ENCODE data around the gene LAMA4.

The LAMA4 gene

GRCh38 chr6:112249489-112249888 is 4.9 kb downstream of the LAMA4 start:
- TF ChIP-seq SPI1 (IDR thresholded peaks at IDR 0.05; ENCODE audit: low read depth, low read length) (no peak), PAX5 (IDR thresholded peaks at IDR 0.05; ENCODE audit: insufficient read depth, low read length, severe bottlenecking) (no peak), POU2F2 (IDR thresholded peaks at IDR 0.05; ENCODE audit: low read depth, low read length) (no peak), POLR2AphosphoS5 (IDR thresholded peaks at IDR 0.05; ENCODE audit: low read depth, low read length) (no peak), TAF1 (IDR thresholded peaks at IDR 0.05; ENCODE audit: low read depth, low read length) (no peak), POLR2A (IDR thresholded peaks at IDR 0.05; ENCODE audit: low read depth, low read length) (no peak)
- no peak for DNase-seq (ENCODE audit: insufficient read length, low spot score)
- FAIRE-seq, result no peak

- TF ChIP-seq POLR2A (IDR thresholded peaks at IDR 0.05; ENCODE audit: low read depth, low read length) (no peak), POU2F2 (IDR thresholded peaks at IDR 0.05; ENCODE audit: low read depth, low read length) (no peak), TAF1 (IDR thresholded peaks at IDR 0.05; ENCODE audit: low read depth, low read length) (no peak), POLR2AphosphoS5 (IDR thresholded peaks at IDR 0.05; ENCODE audit: low read depth, low read length) (no peak), PAX5 (IDR thresholded peaks at IDR 0.05; ENCODE audit: insufficient read depth, low read length, severe bottlenecking) (no peak), SPI1 (IDR thresholded peaks at IDR 0.05; ENCODE audit: low read depth, low read length) (no peak)
- FAIRE-seq (no peak), DNase-seq (ENCODE audit: insufficient read length, low spot score) (no peak)
These were observed 7.1 kb downstream of the LAMA4 start for GRCh38 chr6:112247275-112247674.

- TF ChIP-seq TAF1 (IDR thresholded peaks at IDR 0.05; ENCODE audit: low read depth, low read length) (no peak), POLR2AphosphoS5 (IDR thresholded peaks at IDR 0.05; ENCODE audit: low read depth, low read length) (no peak), SPI1 (IDR thresholded peaks at IDR 0.05; ENCODE audit: low read depth, low read length) (no peak), POU2F2 (IDR thresholded peaks at IDR 0.05; ENCODE audit: low read depth, low read length) (no peak), POLR2A (IDR thresholded peaks at IDR 0.05; ENCODE audit: low read depth, low read length) (no peak), PAX5 (IDR thresholded peaks at IDR 0.05; ENCODE audit: insufficient read depth, low read length, severe bottlenecking) (no peak)
- DNase-seq (ENCODE audit: insufficient read length, low spot score), result no peak
- FAIRE-seq, result no peak
These were observed 8.7 kb downstream of the LAMA4 start for GRCh38 chr6:112245511-112246203.

GRCh38 chr6:112243861-112244827 is 10.2 kb downstream of the LAMA4 start:
- no peak for TF ChIP-seq POU2F2 (IDR thresholded peaks at IDR 0.05; ENCODE audit: low read depth, low read length)
- no peak for TF ChIP-seq TAF1 (IDR thresholded peaks at IDR 0.05; ENCODE audit: low read depth, low read length)
- no peak for TF ChIP-seq POLR2A (IDR thresholded peaks at IDR 0.05; ENCODE audit: low read depth, low read length)
- no peak for TF ChIP-seq POLR2AphosphoS5 (IDR thresholded peaks at IDR 0.05; ENCODE audit: low read depth, low read length)
- no peak for TF ChIP-seq PAX5 (IDR thresholded peaks at IDR 0.05; ENCODE audit: insufficient read depth, low read length, severe bottlenecking)
- TF ChIP-seq SPI1 (IDR thresholded peaks at IDR 0.05; ENCODE audit: low read depth, low read length), result no peak
- no peak for DNase-seq (ENCODE audit: insufficient read length, low spot score)
- no peak for FAIRE-seq

GRCh38 chr6:112241820-112242429 is 12.4 kb downstream of the LAMA4 start:
- no peak for TF ChIP-seq TAF1 (IDR thresholded peaks at IDR 0.05; ENCODE audit: low read depth, low read length)
- no peak for TF ChIP-seq POU2F2 (IDR thresholded peaks at IDR 0.05; ENCODE audit: low read depth, low read length)
- TF ChIP-seq PAX5 (IDR thresholded peaks at IDR 0.05; ENCODE audit: insufficient read depth, low read length, severe bottlenecking), result no peak
- TF ChIP-seq POLR2AphosphoS5 (IDR thresholded peaks at IDR 0.05; ENCODE audit: low read depth, low read length), result no peak
- FAIRE-seq, result no peak
- no peak for DNase-seq (ENCODE audit: insufficient read length, low spot score)

GRCh38 chr6:112237595-112237994 is 16.8 kb downstream of the LAMA4 start:
- FAIRE-seq (no peak), DNase-seq (ENCODE audit: insufficient read length, low spot score) (no peak)
- no peak for TF ChIP-seq SPI1 (IDR thresholded peaks at IDR 0.05; ENCODE audit: low read depth, low read length)
- no peak for TF ChIP-seq POU2F2 (IDR thresholded peaks at IDR 0.05; ENCODE audit: low read depth, low read length)
- no peak for TF ChIP-seq POLR2A (IDR thresholded peaks at IDR 0.05; ENCODE audit: low read depth, low read length)
- TF ChIP-seq TAF1 (IDR thresholded peaks at IDR 0.05; ENCODE audit: low read depth, low read length), result no peak
- no peak for TF ChIP-seq PAX5 (IDR thresholded peaks at IDR 0.05; ENCODE audit: insufficient read depth, low read length, severe bottlenecking)
- TF ChIP-seq POLR2AphosphoS5 (IDR thresholded peaks at IDR 0.05; ENCODE audit: low read depth, low read length), result no peak

- DNase-seq (ENCODE audit: insufficient read length, low spot score), result no peak
- FAIRE-seq, result no peak
- no peak for TF ChIP-seq PAX5 (IDR thresholded peaks at IDR 0.05; ENCODE audit: insufficient read depth, low read length, severe bottlenecking)
- no peak for TF ChIP-seq POLR2A (IDR thresholded peaks at IDR 0.05; ENCODE audit: low read depth, low read length)
- no peak for TF ChIP-seq TAF1 (IDR thresholded peaks at IDR 0.05; ENCODE audit: low read depth, low read length)
- TF ChIP-seq POU2F2 (IDR thresholded peaks at IDR 0.05; ENCODE audit: low read depth, low read length), result no peak
- TF ChIP-seq POLR2AphosphoS5 (IDR thresholded peaks at IDR 0.05; ENCODE audit: low read depth, low read length), result no peak
- no peak for TF ChIP-seq SPI1 (IDR thresholded peaks at IDR 0.05; ENCODE audit: low read depth, low read length)
These were observed 17.3 kb downstream of the LAMA4 start for GRCh38 chr6:112237066-112237465.

GRCh38 chr6:112235956-112236355 is 18.4 kb downstream of the LAMA4 start:
- FAIRE-seq, result no peak
- no peak for DNase-seq (ENCODE audit: insufficient read length, low spot score)
- TF ChIP-seq SPI1 (IDR thresholded peaks at IDR 0.05; ENCODE audit: low read depth, low read length), result no peak
- TF ChIP-seq POLR2A (IDR thresholded peaks at IDR 0.05; ENCODE audit: low read depth, low read length), result no peak
- no peak for TF ChIP-seq POU2F2 (IDR thresholded peaks at IDR 0.05; ENCODE audit: low read depth, low read length)
- TF ChIP-seq PAX5 (IDR thresholded peaks at IDR 0.05; ENCODE audit: insufficient read depth, low read length, severe bottlenecking), result no peak
- no peak for TF ChIP-seq POLR2AphosphoS5 (IDR thresholded peaks at IDR 0.05; ENCODE audit: low read depth, low read length)
- no peak for TF ChIP-seq TAF1 (IDR thresholded peaks at IDR 0.05; ENCODE audit: low read depth, low read length)

- DNase-seq (ENCODE audit: insufficient read length, low spot score), result no peak
- TF ChIP-seq PAX5 (IDR thresholded peaks at IDR 0.05; ENCODE audit: insufficient read depth, low read length, severe bottlenecking) (no peak), POU2F2 (IDR thresholded peaks at IDR 0.05; ENCODE audit: low read depth, low read length) (no peak), POLR2A (IDR thresholded peaks at IDR 0.05; ENCODE audit: low read depth, low read length) (no peak), SPI1 (IDR thresholded peaks at IDR 0.05; ENCODE audit: low read depth, low read length) (no peak), POLR2AphosphoS5 (IDR thresholded peaks at IDR 0.05; ENCODE audit: low read depth, low read length) (no peak), TAF1 (IDR thresholded peaks at IDR 0.05; ENCODE audit: low read depth, low read length) (no peak)
- FAIRE-seq, result no peak
These were observed 19.8 kb downstream of the LAMA4 start for GRCh38 chr6:112234601-112235000.
